Fibroblast of villous mesenchyme (primary cell): ENCODE data around the gene IL22RA2. TPM values are rescaled to one million over a fixed set of nuclear protein-coding genes. Genes with fewer than 3 reads are reported as not detected.

ENCODE experiments used
- DNase-seq: peaks from one replicate; pipeline ENCODE4 v3.0.0-alpha.2; 2010; ENCODE audit warnings: low read depth
- H3K4me3 ChIP-seq: 2 replicates; pipeline ENCODE4 v1.5.1; 2011; ENCODE audit warnings: low read depth, mild to moderate bottlenecking, low read length
- CTCF ChIP-seq: IDR thresholded peaks from 2 replicates; pipeline ENCODE4 v1.5.1; 2012; ENCODE audit warnings: low read depth, mild to moderate bottlenecking, low read length; ENCODE audit not compliant: insufficient read depth
- total RNA-seq: library from RNA; depleted of rRNA; stranded (reverse); fragments of >200 nt; gene quantifications from 2 replicates; pipeline ENCODE4 v1.2.3, GENCODE V29; 2012

Gene IL22RA2
- total RNA-seq, 1 donor, result not detected

- TF ChIP-seq CTCF, result no peak
- no peak for DNase-seq
- no peak overlapping the region for H3K4me3 ChIP-seq
These were observed 40.3 kb downstream of the IL22RA2 start for GRCh38 chr6:137133122-137133521.

- no peak overlapping the region for H3K4me3 ChIP-seq
- no peak for DNase-seq
- no peak for TF ChIP-seq CTCF
These were observed 46.5 kb downstream of the IL22RA2 start for GRCh38 chr6:137126875-137127485.

GRCh38 chr6:137123078-137123477 lies 50.4 kb downstream of the IL22RA2 start:
- H3K4me3 ChIP-seq, result no peak overlapping the region
- no peak for DNase-seq
- TF ChIP-seq CTCF, result no peak

GRCh38 chr6:137122612-137123011 lies 50.8 kb downstream of the IL22RA2 start:
- no peak for TF ChIP-seq CTCF
- no peak for DNase-seq
- no peak overlapping the region for H3K4me3 ChIP-seq

- H3K4me3 ChIP-seq, result no peak overlapping the region
- TF ChIP-seq CTCF, result no peak
- DNase-seq, result no peak
These were observed 51.9 kb downstream of the IL22RA2 start for GRCh38 chr6:137121401-137121997.

- no peak for DNase-seq
- no peak for TF ChIP-seq CTCF
- H3K4me3 ChIP-seq, result no peak overlapping the region
These were observed 52.7 kb downstream of the IL22RA2 start for GRCh38 chr6:137120748-137121147.
